K562 (cell line): ENCODE results near the gene MYO3B. TPM values are rescaled to one million over a fixed set of nuclear protein-coding genes. Genes with fewer than 3 reads are reported as not detected.

Experiments
- E2F3 ChIP-seq: fragments of 250-450 bp; sonication (Bioruptor Pico); IDR thresholded peaks from 2 replicates; pipeline ENCODE4 v1.4.0; 2020; ENCODE audit warnings: mild to moderate bottlenecking
- KAT7 ChIP-seq: sonication (generic); formaldehyde crosslinking; IDR thresholded peaks from 2 replicates; pipeline ENCODE4 v1.8.0; 2022; ENCODE audit warnings: missing genetic modification reagents, mild to moderate bottlenecking, borderline replicate concordance
- LARP7 ChIP-seq: fragments of 450-650 bp; IDR thresholded peaks from 2 replicates; pipeline ENCODE4 v1.6.1; 2016
- MAX ChIP-seq: sonication (generic); formaldehyde crosslinking; IDR thresholded peaks from 2 replicates; pipeline ENCODE4 v1.9.0; 2022; ENCODE audit warnings: mild to moderate bottlenecking, missing genetic modification reagents
- SMAD4 ChIP-seq: fragments of 250-450 bp; sonication (Bioruptor Pico); conservative IDR thresholded peaks from 2 replicates; pipeline ENCODE4 v1.8.0; 2021; ENCODE audit warnings: inconsistent platforms, mild to moderate bottlenecking, moderate library complexity
- SMARCA4 ChIP-seq: fragments of 450-650 bp; IDR thresholded peaks from 2 replicates; pipeline ENCODE4 v1.6.1; 2016
- STAT5B ChIP-seq: fragments of 250-450 bp; sonication (Bioruptor Pico); IDR thresholded peaks from 2 replicates; pipeline ENCODE4 v1.8.0; 2021; ENCODE audit warnings: mild to moderate bottlenecking, inconsistent platforms
- VEZF1 ChIP-seq: fragments of 200-800 bp; sonication (Bioruptor generic); IDR thresholded peaks from 2 replicates; pipeline ENCODE4 v1.6.1; 2017; ENCODE audit warnings: missing genetic modification characterization, missing compliant biosample characterization
- ZHX1 ChIP-seq: fragments of 150-350 bp; conservative IDR thresholded peaks from 2 replicates; pipeline ENCODE4 v1.6.1; 2014; ENCODE audit warnings: low read length
- ZNF311 ChIP-seq: fragments of 250-450 bp; sonication (Bioruptor Pico); IDR thresholded peaks from 2 replicates; pipeline ENCODE4 v1.4.0; 2020; ENCODE audit warnings: mild to moderate bottlenecking, moderate library complexity
- ZNF75A ChIP-seq: fragments of 450-650 bp; formaldehyde crosslinking; IDR thresholded peaks from 2 replicates; pipeline ENCODE4 v1.4.0; 2020; ENCODE audit warnings: mild to moderate bottlenecking
- ZNF785 ChIP-seq: fragments of 250-450 bp; sonication (Bioruptor Pico); IDR thresholded peaks from 2 replicates; pipeline ENCODE4 v1.4.0; 2020; ENCODE audit warnings: mild to moderate bottlenecking
- polyA plus RNA-seq, 8 experiments: library from polyadenylated mRNA; depleted of rRNA in 4 of 8; stranded (reverse) in 5 of 8; unstranded in 3 of 8; fragments of >200 nt; fragmentation: Nextera tagmentation in 2 of 8; fragmentation: Illumina TruSeq in 1 of 8; extraction: Ambion mirVana in 2 of 8; extraction: Trizol in 1 of 8; gene quantifications; 2 replicates each; pipeline versions ENCODE4 v1.2.1 to v1.2.3, GENCODE V29; 2011 to 2014; ENCODE audit warnings: inconsistent platforms in 1 of 8, missing spikeins in 1 of 8
- total RNA-seq, 7 experiments: library from RNA; depleted of rRNA in 6 of 7; stranded (reverse); fragments of >200 nt in 6 of 7; fragmentation: Illumina TruSeq in 2 of 7; extraction: Trizol in 2 of 7; gene quantifications; 2 replicates each; pipeline versions ENCODE4 v1.2.1 to v1.2.3, GENCODE V29; 2011 to 2021; ENCODE audit warnings: low replicate concordance in 1 of 7
- TF ChIP-seq, protein P1 (sequence below): fragments of 450-650 bp; formaldehyde crosslinking; IDR thresholded peaks from 2 replicates; pipeline ENCODE4 v1.4.0; 2022; ENCODE audit warnings: mild to moderate bottlenecking, moderate library complexity
- TF ChIP-seq, protein P2 (sequence below): fragments of 250-450 bp; sonication (Bioruptor Pico); IDR thresholded peaks from 2 replicates; pipeline ENCODE4 v1.8.0; 2022; ENCODE audit warnings: inconsistent platforms
- TF ChIP-seq, protein P3 (sequence below): sonication (generic); formaldehyde crosslinking; IDR thresholded peaks from 2 replicates; pipeline ENCODE4 v1.8.1; 2023; ENCODE audit warnings: mild to moderate bottlenecking, missing genetic modification reagents
- TF ChIP-seq, protein P4 (sequence below): fragments of 450-650 bp; IDR thresholded peaks from one replicate; pipeline ENCODE4 v1.6.1; 2018; ENCODE audit warnings: mild to moderate bottlenecking, moderate library complexity; ENCODE audit not compliant: partially characterized antibody

The MYO3B gene
- total and polyA plus RNA-seq, 9 of the 15 experiments (the other 6 are each of a cell fraction or from before 2014, with no cell fraction given) = 2.7 to 6.5 (median 3.6) TPM

DNA sequence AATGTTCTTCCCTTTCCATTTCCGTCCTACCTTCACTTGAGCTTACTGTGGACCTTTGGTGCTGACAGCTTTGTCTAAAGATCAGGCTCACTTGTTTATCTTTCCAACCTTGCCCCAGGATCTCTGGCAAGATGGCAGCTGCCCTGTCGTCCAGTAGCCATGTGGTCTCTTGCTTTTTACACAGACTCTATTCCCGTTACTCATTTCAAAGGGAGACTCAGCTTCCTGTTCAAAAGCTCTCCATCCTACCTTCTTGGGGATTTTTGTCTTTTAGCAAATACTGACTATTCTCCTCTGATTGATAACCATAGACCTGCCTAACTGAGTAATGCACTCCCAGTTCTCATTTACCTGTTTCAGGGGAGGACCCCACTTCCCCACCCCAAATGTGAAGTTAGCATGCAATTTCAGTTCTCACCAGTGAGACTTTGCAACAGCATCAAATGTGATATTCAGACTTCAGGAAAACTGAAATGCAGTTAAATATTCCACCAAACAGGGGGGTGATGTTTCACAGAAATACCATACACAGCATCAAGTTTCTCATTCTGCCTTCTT lies 184.4 kb downstream of the MYO3B start (continued):
- peak; percentile 87 for TF ChIP-seq ZNF311
- no peak for TF ChIP-seq ZHX1
- 0 out of 2 replicates have a peak, but pooled peaks have one; percentile 29 for TF ChIP-seq ZNF75A (CRISPR knock-in tag)
- TF ChIP-seq, protein P1, sequence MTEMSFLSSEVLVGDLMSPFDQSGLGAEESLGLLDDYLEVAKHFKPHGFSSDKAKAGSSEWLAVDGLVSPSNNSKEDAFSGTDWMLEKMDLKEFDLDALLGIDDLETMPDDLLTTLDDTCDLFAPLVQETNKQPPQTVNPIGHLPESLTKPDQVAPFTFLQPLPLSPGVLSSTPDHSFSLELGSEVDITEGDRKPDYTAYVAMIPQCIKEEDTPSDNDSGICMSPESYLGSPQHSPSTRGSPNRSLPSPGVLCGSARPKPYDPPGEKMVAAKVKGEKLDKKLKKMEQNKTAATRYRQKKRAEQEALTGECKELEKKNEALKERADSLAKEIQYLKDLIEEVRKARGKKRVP (CRISPR knock-in tag) = peak; percentile 60
- no peak for TF ChIP-seq STAT5B (CRISPR knock-in tag)
- TF ChIP-seq E2F3 (CRISPR knock-in tag) = peak; percentile 43; the same call in 1 of the 2 replicates
- peak; percentile 49; the same call in 1 of the 2 replicates for TF ChIP-seq MAX (CRISPR knock-in tag)
- TF ChIP-seq ZNF785 (CRISPR knock-in tag) = no peak
- 0 out of 2 replicates have a peak, but pooled peaks have one; percentile 21 for TF ChIP-seq VEZF1
- no peak for TF ChIP-seq LARP7
- TF ChIP-seq SMAD4 (CRISPR knock-in tag) = 0 out of 2 replicates have a peak, but pooled peaks have one; percentile 30
- 0 out of 2 replicates have a peak, but pooled peaks have one; percentile 69 for TF ChIP-seq KAT7
- TF ChIP-seq SMARCA4 = no peak
- TF ChIP-seq, protein P2, sequence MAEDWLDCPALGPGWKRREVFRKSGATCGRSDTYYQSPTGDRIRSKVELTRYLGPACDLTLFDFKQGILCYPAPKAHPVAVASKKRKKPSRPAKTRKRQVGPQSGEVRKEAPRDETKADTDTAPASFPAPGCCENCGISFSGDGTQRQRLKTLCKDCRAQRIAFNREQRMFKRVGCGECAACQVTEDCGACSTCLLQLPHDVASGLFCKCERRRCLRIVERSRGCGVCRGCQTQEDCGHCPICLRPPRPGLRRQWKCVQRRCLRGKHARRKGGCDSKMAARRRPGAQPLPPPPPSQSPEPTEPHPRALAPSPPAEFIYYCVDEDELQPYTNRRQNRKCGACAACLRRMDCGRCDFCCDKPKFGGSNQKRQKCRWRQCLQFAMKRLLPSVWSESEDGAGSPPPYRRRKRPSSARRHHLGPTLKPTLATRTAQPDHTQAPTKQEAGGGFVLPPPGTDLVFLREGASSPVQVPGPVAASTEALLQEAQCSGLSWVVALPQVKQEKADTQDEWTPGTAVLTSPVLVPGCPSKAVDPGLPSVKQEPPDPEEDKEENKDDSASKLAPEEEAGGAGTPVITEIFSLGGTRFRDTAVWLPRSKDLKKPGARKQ = no peak
- TF ChIP-seq, protein P3, sequence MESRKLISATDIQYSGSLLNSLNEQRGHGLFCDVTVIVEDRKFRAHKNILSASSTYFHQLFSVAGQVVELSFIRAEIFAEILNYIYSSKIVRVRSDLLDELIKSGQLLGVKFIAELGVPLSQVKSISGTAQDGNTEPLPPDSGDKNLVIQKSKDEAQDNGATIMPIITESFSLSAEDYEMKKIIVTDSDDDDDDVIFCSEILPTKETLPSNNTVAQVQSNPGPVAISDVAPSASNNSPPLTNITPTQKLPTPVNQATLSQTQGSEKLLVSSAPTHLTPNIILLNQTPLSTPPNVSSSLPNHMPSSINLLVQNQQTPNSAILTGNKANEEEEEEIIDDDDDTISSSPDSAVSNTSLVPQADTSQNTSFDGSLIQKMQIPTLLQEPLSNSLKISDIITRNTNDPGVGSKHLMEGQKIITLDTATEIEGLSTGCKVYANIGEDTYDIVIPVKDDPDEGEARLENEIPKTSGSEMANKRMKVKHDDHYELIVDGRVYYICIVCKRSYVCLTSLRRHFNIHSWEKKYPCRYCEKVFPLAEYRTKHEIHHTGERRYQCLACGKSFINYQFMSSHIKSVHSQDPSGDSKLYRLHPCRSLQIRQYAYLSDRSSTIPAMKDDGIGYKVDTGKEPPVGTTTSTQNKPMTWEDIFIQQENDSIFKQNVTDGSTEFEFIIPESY (CRISPR knock-in tag) = no peak
- TF ChIP-seq, protein P4, sequence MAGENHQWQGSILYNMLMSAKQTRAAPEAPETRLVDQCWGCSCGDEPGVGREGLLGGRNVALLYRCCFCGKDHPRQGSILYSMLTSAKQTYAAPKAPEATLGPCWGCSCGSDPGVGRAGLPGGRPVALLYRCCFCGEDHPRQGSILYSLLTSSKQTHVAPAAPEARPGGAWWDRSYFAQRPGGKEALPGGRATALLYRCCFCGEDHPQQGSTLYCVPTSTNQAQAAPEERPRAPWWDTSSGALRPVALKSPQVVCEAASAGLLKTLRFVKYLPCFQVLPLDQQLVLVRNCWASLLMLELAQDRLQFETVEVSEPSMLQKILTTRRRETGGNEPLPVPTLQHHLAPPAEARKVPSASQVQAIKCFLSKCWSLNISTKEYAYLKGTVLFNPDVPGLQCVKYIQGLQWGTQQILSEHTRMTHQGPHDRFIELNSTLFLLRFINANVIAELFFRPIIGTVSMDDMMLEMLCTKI = no peak
